Stimulated activated memory B cell treated with anti-CD40 and anti-IgM and Interleukin-4, amounts not matched to agents 10 μg/mL and 1 μg/mL and 100 μg/mL, for 72 hours (primary cell): ENCODE results near the gene ASB9.
"Not testable (repeated sequence)": the region's sequence is repeated elsewhere in the genome, so short reads cannot be mapped to it uniquely, and the experiment has no call there.

ENCODE experiments used
- ATAC-seq: fragments of 150-1000 bp; cut with Tn5 transposase; 2 replicates; pipeline ENCODE4 v1.10.0; 2021
- H3K27ac Mint-ChIP-seq: one replicate; pipeline ENCODE4 v1.8.0; 2022; ENCODE audit warnings: mild to moderate bottlenecking, mixed read lengths
- H3K27me3 Mint-ChIP-seq: one replicate; pipeline ENCODE4 v1.8.0; 2022; ENCODE audit warnings: mixed read lengths
- H3K36me3 Mint-ChIP-seq: one replicate; pipeline ENCODE4 v1.8.0; 2022; ENCODE audit warnings: mixed read lengths
- H3K4me1 Mint-ChIP-seq: one replicate; pipeline ENCODE4 v1.8.0; 2022; ENCODE audit warnings: mixed read lengths
- H3K4me3 Mint-ChIP-seq: one replicate; pipeline ENCODE4 v1.8.0; 2022; ENCODE audit warnings: mild to moderate bottlenecking, moderate library complexity, mixed read lengths
- H3K9me3 Mint-ChIP-seq: one replicate; pipeline ENCODE4 v1.8.0; 2022; ENCODE audit warnings: mixed read lengths

ASB9 gene

GRCh38 chrX:15273275-15273674 lies 3.4 kb upstream of the ASB9 start:
- H3K27me3 Mint-ChIP-seq, H3K4me3 Mint-ChIP-seq, H3K36me3 Mint-ChIP-seq, H3K4me1 Mint-ChIP-seq, H3K9me3 Mint-ChIP-seq, ATAC-seq, H3K27ac Mint-ChIP-seq: not testable (repeated sequence)

GRCh38 chrX:15271757-15272156 lies 1.9 kb upstream of the ASB9 start:
- Mint-ChIP-seq H3K27me3 (no peaks in the 10 kb centered on the region), H3K9me3 (no peaks in the 10 kb centered on the region), H3K4me3 (no peak overlapping the region), H3K36me3 (no peaks in the 10 kb centered on the region), H3K27ac (no peak overlapping the region), H3K4me1 (peaks cover 6% of the 10 kb centered on the region)
- ATAC-seq, result no peak

GRCh38 chrX:15269120-15269519 lies 763 bp downstream of the ASB9 start:
- Mint-ChIP-seq H3K4me1 (peaks cover 6% of the 10 kb centered on the region), H3K4me3 (no peak overlapping the region), H3K36me3 (no peaks in the 10 kb centered on the region), H3K9me3 (no peaks in the 10 kb centered on the region), H3K27me3 (no peaks in the 10 kb centered on the region), H3K27ac (no peak overlapping the region)
- no peak for ATAC-seq

GRCh38 chrX:15254852-15255251 lies 15.0 kb downstream of the ASB9 start:
- no peaks in the 10 kb centered on the region for H3K27me3 Mint-ChIP-seq
- no peaks in the 10 kb centered on the region for H3K36me3 Mint-ChIP-seq
- no peak overlapping the region for H3K4me3 Mint-ChIP-seq
- no peak for ATAC-seq
- no peaks in the 10 kb centered on the region for H3K9me3 Mint-ChIP-seq
- H3K4me1 Mint-ChIP-seq, result no peaks in the 10 kb centered on the region
- no peak overlapping the region for H3K27ac Mint-ChIP-seq

GRCh38 chrX:15245896-15246295 lies 24.0 kb downstream of the ASB9 start:
- Mint-ChIP-seq H3K4me1 (no peaks in the 10 kb centered on the region), H3K4me3 (no peak overlapping the region), H3K36me3 (no peaks in the 10 kb centered on the region), H3K27me3 (no peaks in the 10 kb centered on the region), H3K9me3 (no peaks in the 10 kb centered on the region), H3K27ac (no peak overlapping the region)
- no peak for ATAC-seq

- ATAC-seq, result no peak
- Mint-ChIP-seq H3K27ac (no peak overlapping the region), H3K27me3 (no peaks in the 10 kb centered on the region), H3K4me3 (no peak overlapping the region), H3K36me3 (no peaks in the 10 kb centered on the region), H3K9me3 (no peaks in the 10 kb centered on the region), H3K4me1 (no peaks in the 10 kb centered on the region)
Measured at GRCh38 chrX:15244421-15244820, 25.5 kb downstream of the ASB9 start.

- Mint-ChIP-seq H3K4me3 (no peak overlapping the region), H3K27me3 (no peaks in the 10 kb centered on the region), H3K4me1 (no peaks in the 10 kb centered on the region), H3K36me3 (no peaks in the 10 kb centered on the region), H3K9me3 (no peaks in the 10 kb centered on the region), H3K27ac (no peak overlapping the region)
- no peak for ATAC-seq
Measured at GRCh38 chrX:15242899-15243555, 26.9 kb downstream of the ASB9 start.

- Mint-ChIP-seq H3K9me3 (no peaks in the 10 kb centered on the region), H3K36me3 (no peaks in the 10 kb centered on the region), H3K4me1 (no peaks in the 10 kb centered on the region), H3K27me3 (peaks cover 9% of the 10 kb centered on the region), H3K4me3 (no peak overlapping the region), H3K27ac (no peak overlapping the region)
- no peak for ATAC-seq
Measured at GRCh38 chrX:15241301-15241700, 28.6 kb downstream of the ASB9 start.

- H3K4me1 Mint-ChIP-seq, result no peaks in the 10 kb centered on the region
- H3K36me3 Mint-ChIP-seq, result no peaks in the 10 kb centered on the region
- ATAC-seq, result no peak
- no peaks in the 10 kb centered on the region for H3K9me3 Mint-ChIP-seq
- H3K27me3 Mint-ChIP-seq, result peaks cover 9% of the 10 kb centered on the region
- H3K27ac Mint-ChIP-seq, result no peak overlapping the region
- no peak overlapping the region for H3K4me3 Mint-ChIP-seq
Measured at GRCh38 chrX:15240414-15240813, 29.5 kb downstream of the ASB9 start.

- no peak overlapping the region for H3K4me3 Mint-ChIP-seq
- no peak for ATAC-seq
- H3K27ac Mint-ChIP-seq, result no peak overlapping the region
- H3K27me3 Mint-ChIP-seq, result peaks cover 9% of the 10 kb centered on the region
- no peaks in the 10 kb centered on the region for H3K36me3 Mint-ChIP-seq
- H3K4me1 Mint-ChIP-seq, result no peaks in the 10 kb centered on the region
- no peaks in the 10 kb centered on the region for H3K9me3 Mint-ChIP-seq
Measured at GRCh38 chrX:15236146-15236545, 33.7 kb downstream of the ASB9 start.

- Mint-ChIP-seq H3K4me1 (no peaks in the 10 kb centered on the region), H3K36me3 (no peaks in the 10 kb centered on the region), H3K27ac (no peak overlapping the region), H3K9me3 (no peaks in the 10 kb centered on the region), H3K4me3 (no peak overlapping the region), H3K27me3 (peaks cover 9% of the 10 kb centered on the region)
- no peak for ATAC-seq
Measured at GRCh38 chrX:15235001-15235400, 34.9 kb downstream of the ASB9 start.

GRCh38 chrX:15233416-15234015 lies 36.4 kb downstream of the ASB9 start:
- H3K27me3 Mint-ChIP-seq, result peaks cover 9% of the 10 kb centered on the region

GRCh38 chrX:15224747-15225146 lies 45.1 kb downstream of the ASB9 start:
- Mint-ChIP-seq H3K27ac (no peak overlapping the region), H3K4me3 (no peak overlapping the region), H3K27me3 (no peaks in the 10 kb centered on the region), H3K36me3 (no peaks in the 10 kb centered on the region), H3K4me1 (no peaks in the 10 kb centered on the region), H3K9me3 (no peaks in the 10 kb centered on the region)
- no peak for ATAC-seq

More at GRCh38 chrX:15233416-15234015, 36.4 kb downstream of the ASB9 start:
- Mint-ChIP-seq H3K4me1 (no peaks in the 10 kb centered on the region), H3K36me3 (no peaks in the 10 kb centered on the region), H3K9me3 (no peaks in the 10 kb centered on the region), H3K27ac (no peak overlapping the region), H3K4me3 (no peak overlapping the region)
- no peak for ATAC-seq

- Mint-ChIP-seq H3K27ac (no peak overlapping the region), H3K9me3 (no peaks in the 10 kb centered on the region), H3K27me3 (no peaks in the 10 kb centered on the region), H3K4me1 (no peaks in the 10 kb centered on the region), H3K36me3 (no peaks in the 10 kb centered on the region), H3K4me3 (no peak overlapping the region)
- ATAC-seq, result no peak
Measured at GRCh38 chrX:15221321-15221720, 48.6 kb downstream of the ASB9 start.

- H3K27ac Mint-ChIP-seq, result no peak overlapping the region
- H3K4me3 Mint-ChIP-seq, result no peak overlapping the region
- H3K27me3 Mint-ChIP-seq, result no peaks in the 10 kb centered on the region
- no peak for ATAC-seq
- H3K36me3 Mint-ChIP-seq, result no peaks in the 10 kb centered on the region
- H3K9me3 Mint-ChIP-seq, result no peaks in the 10 kb centered on the region
- H3K4me1 Mint-ChIP-seq, result no peaks in the 10 kb centered on the region
Measured at GRCh38 chrX:15217161-15217560, 52.7 kb downstream of the ASB9 start.

- H3K27ac Mint-ChIP-seq, result no peak overlapping the region
- no peaks in the 10 kb centered on the region for H3K4me1 Mint-ChIP-seq
- no peaks in the 10 kb centered on the region for H3K9me3 Mint-ChIP-seq
- H3K36me3 Mint-ChIP-seq, result no peaks in the 10 kb centered on the region
- H3K4me3 Mint-ChIP-seq, result no peak overlapping the region
- ATAC-seq, result no peak
- no peaks in the 10 kb centered on the region for H3K27me3 Mint-ChIP-seq
Measured at GRCh38 chrX:15216280-15216679, 53.6 kb downstream of the ASB9 start.
